T-helper 17 cell (primary cell): Measurements from ENCODE around the gene STK35. TPM values are rescaled to one million over a fixed set of nuclear protein-coding genes. Genes with fewer than 3 reads are reported as not detected.

Source experiments
- ATAC-seq: fragments of 150-1000 bp; cut with Tn5 transposase; 2 replicates; pipeline ENCODE4 v1.10.0; 2021; ENCODE audit warnings: mild to moderate bottlenecking, moderate library complexity
- DNase-seq, 3 donors: peaks; one replicate each; pipeline versions ENCODE4 v3.0.0 to v3.0.0-alpha.2; 2020 to 2021
- H3K9me3 ChIP-seq: one replicate; pipeline ENCODE4 v1.7.0; 2013; ENCODE audit warnings: low read length, mild to moderate bottlenecking; ENCODE audit not compliant: control insufficient read depth, poor library complexity, severe bottlenecking
- H3K27ac Mint-ChIP-seq: one replicate; pipeline ENCODE4 v1.8.0; 2022; ENCODE audit warnings: mild to moderate bottlenecking, moderate library complexity, mixed read lengths
- H3K27me3 Mint-ChIP-seq: one replicate; pipeline ENCODE4 v1.8.0; 2022; ENCODE audit warnings: mixed read lengths
- H3K36me3 Mint-ChIP-seq: one replicate; pipeline ENCODE4 v1.8.0; 2022; ENCODE audit warnings: low read depth, mixed read lengths
- H3K4me1 Mint-ChIP-seq: one replicate; pipeline ENCODE4 v1.8.0; 2022; ENCODE audit warnings: mild to moderate bottlenecking, mixed read lengths
- H3K4me3 Mint-ChIP-seq: one replicate; pipeline ENCODE4 v1.8.0; 2022; ENCODE audit warnings: mild to moderate bottlenecking, moderate library complexity, mixed read lengths
- total RNA-seq, 4 donors: library from RNA in 2 of 4; stranded (reverse) in 2 of 4; gene quantifications; one replicate each; pipeline ENCODE4 v1.2.3 and lab custom pipeline; 2022 to 2026

STK35 gene
- total RNA-seq, 2 donors from 2014 or later: 16.4 to 17.8 TPM

- Mint-ChIP-seq H3K4me3 (no peak overlapping the region), H3K36me3 (peaks cover 3% of the 10 kb centered on the region), H3K27me3 (peaks cover 72% of the 10 kb centered on the region), H3K4me1 (peaks cover 3% of the 10 kb centered on the region), H3K27ac (no peak overlapping the region)
- ATAC-seq: no peak
- H3K9me3 ChIP-seq: no peaks in the 10 kb centered on the region
- no peak for DNase-seq
Measured at GRCh38 chr20:2089447-2089846, 12.2 kb upstream of the STK35 start.

DNA sequence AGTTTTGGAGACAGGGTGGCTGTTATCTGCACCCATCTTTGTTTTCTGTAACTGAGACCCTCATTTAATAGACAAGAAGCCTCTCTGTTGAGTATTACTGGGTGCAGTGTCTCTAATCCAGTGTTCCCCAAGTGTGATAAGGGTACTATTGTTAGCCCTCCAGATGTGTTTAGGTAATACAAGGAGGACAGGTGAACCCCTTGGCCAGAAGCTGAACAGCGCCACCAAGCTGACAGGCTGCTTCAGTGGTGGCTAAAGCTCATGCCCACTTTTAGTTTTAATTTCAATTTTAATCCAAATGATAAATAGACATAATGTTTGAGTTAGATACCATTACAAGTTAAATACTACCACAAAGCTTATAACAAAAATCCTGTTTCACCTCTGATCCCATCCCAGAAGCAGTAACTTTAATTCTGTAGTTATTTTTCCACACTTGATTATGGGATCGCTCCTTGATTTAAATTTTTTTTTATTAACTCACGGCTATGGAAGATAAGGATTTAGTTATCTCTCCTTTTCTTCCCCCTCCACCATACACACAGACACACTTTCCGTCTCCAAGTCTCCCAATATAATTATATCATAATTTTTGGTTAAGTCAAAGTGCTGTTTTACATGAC, 8.4 kb upstream of the STK35 start:
- ATAC-seq (peak; percentile 57), DNase-seq (peak in 1 of 3 donors; percentile 15)
- H3K4me3 Mint-ChIP-seq: no peak overlapping the region
- no peaks in the 10 kb centered on the region for H3K36me3 Mint-ChIP-seq
- peaks cover 6% of the 10 kb centered on the region for H3K4me1 Mint-ChIP-seq
- peaks cover 49% of the 10 kb centered on the region for H3K27me3 Mint-ChIP-seq
- H3K27ac Mint-ChIP-seq: no peak overlapping the region
- no peaks in the 10 kb centered on the region for H3K9me3 ChIP-seq

GRCh38 chr20:2093883-2094282, 7.7 kb upstream of the STK35 start:
- Mint-ChIP-seq H3K4me3 (no peak overlapping the region), H3K36me3 (no peaks in the 10 kb centered on the region), H3K27ac (no peak overlapping the region), H3K27me3 (peaks cover 43% of the 10 kb centered on the region), H3K4me1 (peaks cover 6% of the 10 kb centered on the region)
- H3K9me3 ChIP-seq: no peaks in the 10 kb centered on the region
- no peak for DNase-seq
- ATAC-seq: peak; percentile 41

- Mint-ChIP-seq H3K4me3 (peak overlapping the region; percentile 91), H3K4me1 (peaks cover 37% of the 10 kb centered on the region), H3K36me3 (peaks cover 3% of the 10 kb centered on the region), H3K27ac (peak overlapping the region; percentile 96), H3K27me3 (no peaks in the 10 kb centered on the region)
- DNase-seq (peak; percentile 79 to 80 (median 79)), ATAC-seq (peak; percentile 83)
- no peaks in the 10 kb centered on the region for H3K9me3 ChIP-seq
Measured at GRCh38 chr20:2101865-2102584, 398 bp downstream of the STK35 start.

DNA sequence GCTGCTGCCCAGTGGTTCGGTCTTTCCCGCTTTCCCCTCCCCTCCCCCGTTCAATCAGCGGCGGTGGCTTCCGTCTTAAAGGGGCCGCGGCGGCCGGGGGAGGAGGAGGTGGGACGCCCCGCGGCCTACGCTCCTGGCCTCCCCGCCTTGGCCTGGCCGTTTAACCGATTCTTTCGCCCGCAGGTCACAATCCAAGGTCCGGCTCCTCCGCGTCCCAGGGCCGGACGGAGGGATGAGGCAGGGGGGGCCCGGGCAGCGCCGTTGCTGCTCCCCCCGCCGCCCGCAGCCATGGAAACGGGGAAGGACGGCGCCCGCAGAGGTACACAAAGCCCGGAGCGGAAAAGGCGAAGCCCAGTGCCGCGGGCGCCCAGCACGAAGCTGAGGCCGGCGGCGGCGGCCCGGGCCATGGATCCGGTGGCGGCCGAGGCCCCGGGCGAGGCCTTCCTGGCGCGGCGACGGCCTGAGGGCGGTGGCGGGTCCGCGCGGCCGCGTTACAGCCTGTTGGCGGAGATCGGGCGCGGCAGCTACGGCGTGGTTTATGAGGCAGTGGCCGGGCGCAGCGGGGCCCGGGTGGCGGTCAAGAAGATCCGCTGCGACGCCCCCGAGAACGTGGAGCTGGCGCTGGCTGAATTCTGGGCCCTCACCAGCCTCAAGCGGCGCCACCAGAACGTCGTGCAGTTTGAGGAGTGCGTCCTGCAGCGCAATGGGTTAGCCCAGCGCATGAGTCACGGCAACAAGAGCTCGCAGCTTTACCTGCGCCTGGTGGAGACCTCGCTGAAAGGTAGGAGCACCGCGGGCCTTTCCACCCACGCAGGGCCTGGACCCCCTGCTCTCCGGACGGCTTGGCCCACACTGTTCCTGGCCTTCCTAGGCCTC, 1.2 kb downstream of the STK35 start:
- peak overlapping the region; percentile 96 for H3K27ac Mint-ChIP-seq
- H3K27me3 Mint-ChIP-seq: no peaks in the 10 kb centered on the region
- ATAC-seq (peak; percentile 74), DNase-seq (peak; percentile 72 to 73 (median 73))
- peaks cover 3% of the 10 kb centered on the region for H3K36me3 Mint-ChIP-seq
- peaks cover 42% of the 10 kb centered on the region for H3K4me1 Mint-ChIP-seq
- H3K4me3 Mint-ChIP-seq: peak overlapping the region; percentile 91
- no peaks in the 10 kb centered on the region for H3K9me3 ChIP-seq

DNA sequence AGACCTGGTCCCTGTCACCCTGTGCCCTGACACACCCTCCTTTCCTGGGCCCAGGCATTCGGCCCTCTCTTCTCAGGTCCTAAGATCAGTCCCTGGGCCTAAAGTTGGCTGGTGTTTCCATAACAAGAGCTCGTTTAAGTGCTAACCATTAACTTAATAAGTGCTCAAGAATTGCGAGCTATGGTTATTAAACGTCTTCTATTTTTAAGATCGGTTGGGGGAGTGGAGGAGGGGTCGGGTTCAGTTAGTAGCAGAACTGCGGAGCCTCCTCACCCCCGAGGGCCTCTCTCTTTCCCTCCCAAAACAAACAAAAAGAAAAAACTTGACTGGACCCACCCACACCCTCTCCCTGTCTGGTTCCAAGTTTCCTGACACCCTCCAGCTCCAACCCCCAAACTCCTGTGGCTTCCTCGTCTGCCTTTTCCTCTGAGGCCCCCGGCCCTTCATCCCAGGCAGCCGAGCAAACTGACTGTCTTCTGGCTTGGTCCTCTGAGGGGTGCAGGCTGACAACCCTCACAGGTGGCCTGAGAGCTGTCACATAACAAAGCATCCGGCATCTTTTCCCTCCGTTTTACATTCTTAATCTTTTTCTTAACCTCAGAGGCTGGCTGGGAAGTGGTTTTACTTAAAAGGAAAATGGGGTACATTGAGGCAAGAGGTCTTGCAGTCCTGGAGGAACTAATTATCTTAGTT, 2.0 kb downstream of the STK35 start:
- H3K27me3 Mint-ChIP-seq: no peaks in the 10 kb centered on the region
- peaks cover 46% of the 10 kb centered on the region for H3K4me1 Mint-ChIP-seq
- H3K9me3 ChIP-seq: no peaks in the 10 kb centered on the region
- ATAC-seq (no peak), DNase-seq (no peak)
- H3K27ac Mint-ChIP-seq: peak overlapping the region; percentile 96
- peak overlapping the region; percentile 91 for H3K4me3 Mint-ChIP-seq
- H3K36me3 Mint-ChIP-seq: peaks cover 3% of the 10 kb centered on the region

GRCh38 chr20:2104236-2104635, 2.6 kb downstream of the STK35 start:
- ATAC-seq: no peak
- peak overlapping the region; percentile 96 for H3K27ac Mint-ChIP-seq
- H3K27me3 Mint-ChIP-seq: no peaks in the 10 kb centered on the region
- H3K4me1 Mint-ChIP-seq: peaks cover 52% of the 10 kb centered on the region
- peak overlapping the region; percentile 91 for H3K4me3 Mint-ChIP-seq
- no peak for DNase-seq
- H3K9me3 ChIP-seq: no peaks in the 10 kb centered on the region
- peaks cover 6% of the 10 kb centered on the region for H3K36me3 Mint-ChIP-seq

DNA sequence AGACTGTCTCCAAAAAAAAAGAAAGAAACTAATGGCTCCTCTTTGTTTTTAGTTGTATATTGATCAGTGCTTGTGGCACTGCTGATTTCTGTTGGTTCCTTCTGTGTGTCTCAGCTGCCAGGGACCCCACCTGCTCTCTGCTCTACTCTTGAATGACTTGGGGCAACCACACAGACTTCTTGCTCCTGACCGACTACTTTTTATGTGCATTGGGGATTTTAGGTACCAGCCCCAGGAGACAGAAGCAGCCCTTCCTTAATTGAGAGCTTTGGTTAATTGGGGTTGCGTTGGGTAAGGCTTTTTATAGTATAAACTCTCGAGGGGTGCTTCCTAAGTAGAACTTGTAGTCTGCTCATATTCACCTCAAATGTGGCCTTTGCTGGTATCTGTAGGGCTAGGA, 6.9 kb downstream of the STK35 start:
- Mint-ChIP-seq H3K4me3 (peak overlapping the region; percentile 65), H3K36me3 (peaks cover 8% of the 10 kb centered on the region), H3K27ac (peak overlapping the region; percentile 32), H3K4me1 (peaks cover 72% of the 10 kb centered on the region), H3K27me3 (no peaks in the 10 kb centered on the region)
- ATAC-seq (no peak), DNase-seq (no peak)
- H3K9me3 ChIP-seq: no peaks in the 10 kb centered on the region

- Mint-ChIP-seq H3K27ac (peak overlapping the region; percentile 32), H3K36me3 (peaks cover 8% of the 10 kb centered on the region), H3K4me3 (peak overlapping the region; percentile 65), H3K4me1 (peaks cover 72% of the 10 kb centered on the region), H3K27me3 (no peaks in the 10 kb centered on the region)
- DNase-seq (no peak), ATAC-seq (no peak)
- no peaks in the 10 kb centered on the region for H3K9me3 ChIP-seq
Measured at GRCh38 chr20:2108987-2109386, 7.4 kb downstream of the STK35 start.

DNA sequence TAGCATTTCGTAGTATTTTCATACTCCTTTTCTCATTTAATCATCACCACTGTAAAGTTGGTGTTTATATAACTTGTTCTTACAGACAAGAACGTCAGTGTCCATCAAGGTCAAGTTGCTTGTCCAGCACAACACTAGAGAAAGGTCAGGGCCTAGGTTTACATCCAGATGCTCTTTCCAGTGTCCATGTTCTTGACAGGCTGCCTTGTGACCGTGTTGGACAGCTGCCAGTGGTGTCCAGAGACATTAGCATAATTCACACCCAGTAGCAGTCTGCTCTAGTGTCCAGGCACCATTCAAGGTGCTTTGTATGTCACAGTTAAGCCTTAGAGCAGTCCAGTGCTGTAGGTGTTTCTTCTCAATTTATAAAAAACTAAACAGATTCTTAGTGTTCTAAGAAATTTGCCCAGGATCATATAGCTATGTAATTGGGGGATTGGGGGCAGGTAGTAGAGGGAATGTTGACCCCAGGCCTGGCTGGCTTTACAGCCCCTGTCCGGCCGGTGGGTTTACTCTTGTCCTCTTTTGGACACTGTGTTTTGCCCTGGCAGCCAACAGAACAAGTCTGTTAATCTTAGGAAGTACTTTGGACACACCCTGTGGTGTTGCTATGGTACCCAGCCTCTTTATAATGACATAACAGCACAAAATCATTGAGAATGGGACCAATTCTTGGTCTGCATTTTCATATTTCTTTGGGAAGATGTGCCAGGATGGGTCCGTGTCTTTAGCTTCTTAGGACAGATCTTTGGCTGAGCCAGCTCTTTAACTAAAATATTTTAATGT, 8.0 kb downstream of the STK35 start:
- Mint-ChIP-seq H3K27me3 (no peaks in the 10 kb centered on the region), H3K4me1 (peaks cover 73% of the 10 kb centered on the region), H3K4me3 (no peak overlapping the region), H3K36me3 (peaks cover 8% of the 10 kb centered on the region), H3K27ac (peak overlapping the region; percentile 54)
- DNase-seq: no peak
- ATAC-seq: no peak
- H3K9me3 ChIP-seq: no peaks in the 10 kb centered on the region

DNA sequence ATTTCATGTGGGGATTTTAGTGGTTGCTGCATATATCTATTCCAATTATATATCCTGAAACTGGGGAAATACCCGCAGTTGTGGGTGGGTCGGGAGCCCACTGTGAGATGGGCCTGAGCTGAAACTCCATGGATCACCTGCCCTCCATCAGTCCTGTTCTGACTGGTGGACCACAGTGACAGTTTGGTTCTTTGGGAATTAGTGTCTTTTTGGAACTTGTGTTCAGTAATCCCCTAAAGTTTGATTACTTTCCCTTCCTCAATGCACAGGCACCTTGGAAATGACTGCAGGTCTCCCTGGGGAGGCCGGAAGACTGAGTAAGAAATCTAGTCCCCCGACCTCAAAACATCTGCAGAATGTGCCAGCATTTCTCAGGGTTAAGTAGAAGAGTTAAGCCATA, 11.3 kb downstream of the STK35 start:
- peak overlapping the region; percentile 59 for H3K27ac Mint-ChIP-seq
- DNase-seq (no peak), ATAC-seq (no peak)
- H3K4me1 Mint-ChIP-seq: peaks cover 63% of the 10 kb centered on the region
- no peaks in the 10 kb centered on the region for H3K9me3 ChIP-seq
- no peak overlapping the region for H3K4me3 Mint-ChIP-seq
- H3K27me3 Mint-ChIP-seq: no peaks in the 10 kb centered on the region
- H3K36me3 Mint-ChIP-seq: peaks cover 7% of the 10 kb centered on the region
